NB4 (cell line): Measurements from ENCODE around the gene CDC25A.
A peak's percentile ranks its signal among the peaks of the same experiment; 100 is the strongest.

ENCODE experiments used
- DNase-seq: peaks from one replicate; pipeline ENCODE4 v3.0.0; 2010; ENCODE audit warnings: low read depth
- H3K4me3 ChIP-seq: one replicate; pipeline ENCODE4 v1.5.1; 2011; ENCODE audit warnings: mild to moderate bottlenecking, low read depth, low read length, moderate library complexity
- MYC ChIP-seq: IDR thresholded peaks from 2 replicates; pipeline ENCODE4 v1.6.1; 2011; ENCODE audit warnings: low read depth, low read length
- POLR2A ChIP-seq: IDR thresholded peaks from 2 replicates; pipeline ENCODE4 v1.6.1; 2011; ENCODE audit warnings: mild to moderate bottlenecking; ENCODE audit not compliant: insufficient read length; ENCODE audit errors: extremely low read depth
- TF ChIP-seq, protein P1 (sequence below): IDR thresholded peaks from one replicate; pipeline ENCODE4 v1.5.1; 2012; ENCODE audit warnings: low read depth, low read length
- TF ChIP-seq, protein P2 (sequence below): IDR thresholded peaks from 2 replicates; pipeline ENCODE4 v1.6.1; 2011; ENCODE audit warnings: low read depth, low read length

The CDC25A gene

DNA sequence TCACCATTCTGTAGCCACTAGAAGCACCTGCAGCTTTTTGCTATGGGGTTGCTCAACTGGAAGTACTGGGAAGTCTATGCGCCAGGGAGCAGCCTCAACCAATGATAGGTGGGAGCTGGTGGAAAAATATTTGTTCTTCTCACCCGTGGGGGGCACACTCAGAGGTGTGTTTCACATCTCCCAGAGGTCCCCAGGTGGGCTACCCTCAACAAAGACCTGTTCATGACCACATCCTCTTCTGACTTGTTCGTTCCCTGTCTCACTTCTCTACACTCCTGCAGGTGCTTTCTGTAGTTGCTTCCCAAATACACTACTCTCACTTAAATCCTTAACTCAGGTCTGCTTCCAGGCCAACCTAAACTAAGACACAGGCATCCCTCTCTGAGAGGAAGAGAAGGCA, 38.7 kb upstream of the CDC25A start:
- H3K4me3 ChIP-seq, result no peak overlapping the region
- no peak for DNase-seq
- no peak for TF ChIP-seq POLR2A
- TF ChIP-seq, protein P1, sequence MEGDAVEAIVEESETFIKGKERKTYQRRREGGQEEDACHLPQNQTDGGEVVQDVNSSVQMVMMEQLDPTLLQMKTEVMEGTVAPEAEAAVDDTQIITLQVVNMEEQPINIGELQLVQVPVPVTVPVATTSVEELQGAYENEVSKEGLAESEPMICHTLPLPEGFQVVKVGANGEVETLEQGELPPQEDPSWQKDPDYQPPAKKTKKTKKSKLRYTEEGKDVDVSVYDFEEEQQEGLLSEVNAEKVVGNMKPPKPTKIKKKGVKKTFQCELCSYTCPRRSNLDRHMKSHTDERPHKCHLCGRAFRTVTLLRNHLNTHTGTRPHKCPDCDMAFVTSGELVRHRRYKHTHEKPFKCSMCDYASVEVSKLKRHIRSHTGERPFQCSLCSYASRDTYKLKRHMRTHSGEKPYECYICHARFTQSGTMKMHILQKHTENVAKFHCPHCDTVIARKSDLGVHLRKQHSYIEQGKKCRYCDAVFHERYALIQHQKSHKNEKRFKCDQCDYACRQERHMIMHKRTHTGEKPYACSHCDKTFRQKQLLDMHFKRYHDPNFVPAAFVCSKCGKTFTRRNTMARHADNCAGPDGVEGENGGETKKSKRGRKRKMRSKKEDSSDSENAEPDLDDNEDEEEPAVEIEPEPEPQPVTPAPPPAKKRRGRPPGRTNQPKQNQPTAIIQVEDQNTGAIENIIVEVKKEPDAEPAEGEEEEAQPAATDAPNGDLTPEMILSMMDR, result no peak
- no peak for TF ChIP-seq MYC
- TF ChIP-seq, protein P2, sequence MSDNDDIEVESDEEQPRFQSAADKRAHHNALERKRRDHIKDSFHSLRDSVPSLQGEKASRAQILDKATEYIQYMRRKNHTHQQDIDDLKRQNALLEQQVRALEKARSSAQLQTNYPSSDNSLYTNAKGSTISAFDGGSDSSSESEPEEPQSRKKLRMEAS, result no peak

DNA sequence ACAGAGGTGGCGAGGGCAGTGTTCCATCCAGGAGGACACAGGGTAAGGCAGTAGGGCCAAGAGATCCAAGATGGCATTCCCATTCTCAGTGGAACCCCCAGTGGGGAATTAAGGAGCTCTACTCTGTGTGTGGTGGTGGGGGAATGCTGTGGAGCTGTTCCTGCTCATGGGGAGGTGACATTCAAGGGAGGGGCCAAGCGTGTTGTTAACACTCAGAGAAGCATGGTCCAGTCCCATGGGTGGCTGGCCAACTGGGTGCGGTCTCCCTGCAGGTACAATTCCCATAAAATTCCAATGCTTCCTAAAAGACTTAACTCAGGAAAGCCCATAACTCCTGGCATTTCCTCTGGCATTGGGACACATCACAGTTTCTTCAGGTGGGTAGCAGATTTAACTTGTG, 37.4 kb upstream of the CDC25A start:
- DNase-seq, result no peak
- no peak for TF ChIP-seq POLR2A
- TF ChIP-seq, protein P1, result no peak
- TF ChIP-seq MYC, result no peak
- no peak overlapping the region for H3K4me3 ChIP-seq

DNA sequence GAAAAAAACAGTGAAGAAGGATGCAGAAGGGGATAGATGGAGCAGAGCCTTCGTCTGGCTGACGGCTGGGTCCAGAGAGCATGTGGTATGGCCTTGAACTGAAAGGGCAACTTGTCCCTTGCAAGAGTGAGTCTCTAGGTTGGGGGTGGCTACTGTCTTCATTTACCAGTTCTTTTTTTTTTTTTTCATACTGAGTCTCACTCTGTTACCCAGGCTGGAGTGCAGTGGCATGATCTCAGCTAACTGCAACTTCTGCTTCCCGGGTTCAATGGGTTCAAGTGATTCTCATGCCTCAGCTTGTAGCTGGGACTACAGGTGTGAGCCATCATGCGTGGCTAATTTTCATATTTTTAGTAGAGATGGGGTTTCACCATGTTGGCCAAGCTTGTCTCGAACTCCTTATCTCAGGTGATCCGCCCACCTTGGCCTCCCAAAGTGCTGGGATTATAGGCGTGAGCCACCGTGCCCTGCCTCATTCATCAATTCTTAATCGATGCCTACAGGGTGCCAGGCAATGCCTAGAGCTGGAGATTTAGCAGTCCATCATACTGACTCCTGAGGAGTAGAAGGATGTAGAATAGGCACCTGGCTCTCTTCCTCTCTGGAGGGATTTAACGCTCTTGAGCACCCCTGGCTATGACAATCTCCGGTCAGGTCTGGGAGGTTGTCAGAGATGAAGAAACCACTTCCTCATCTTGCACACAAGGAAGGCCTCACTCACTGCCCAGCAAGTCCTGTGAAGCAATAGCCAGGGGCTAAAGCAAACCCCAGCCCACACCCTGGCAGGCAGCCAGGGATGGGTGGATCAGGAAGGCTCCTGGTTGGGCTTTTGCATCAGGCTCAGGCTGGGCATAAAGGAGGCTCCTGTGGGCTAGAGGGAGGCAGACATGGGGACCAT, 34.6 kb upstream of the CDC25A start, which contains the start of gene CAMP:
Gene CAMP (plus strand): TSS at position 880 of the 898 bp plus-strand sequence. CDS start 17 bp downstream, at position 897.
- H3K4me3 ChIP-seq, result no peak within 1 kb of the TSS
- peak; percentile 98 for DNase-seq
- TF ChIP-seq POLR2A, result no peak
- TF ChIP-seq, protein P1, result no peak
- TF ChIP-seq, protein P2, result peak; percentile 78
- peak; percentile 85 for TF ChIP-seq MYC

DNA sequence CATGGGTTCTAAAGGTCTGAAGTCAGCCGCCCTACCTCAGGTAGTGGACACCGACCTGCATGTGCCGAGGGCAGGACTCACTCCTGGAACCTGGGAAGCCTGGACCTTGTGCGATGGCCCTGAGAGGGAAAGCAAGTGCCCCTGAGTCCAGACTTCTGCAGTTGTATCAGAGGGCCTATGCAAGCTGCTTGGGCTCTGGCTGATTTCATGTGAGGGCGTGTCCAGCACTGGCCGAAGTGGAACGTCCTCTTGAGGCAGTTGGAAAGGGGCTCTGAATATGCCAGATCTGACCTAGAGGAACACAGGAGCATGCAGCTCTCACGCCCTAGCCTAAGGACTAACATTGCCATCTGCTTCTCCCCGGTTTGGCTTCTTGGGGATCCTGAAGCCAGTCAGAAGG, 32.5 kb upstream of the CDC25A start:
- TF ChIP-seq, protein P2, result no peak
- TF ChIP-seq, protein P1, result no peak
- TF ChIP-seq POLR2A (no peak), MYC (no peak)
- DNase-seq, result no peak
- no peak overlapping the region for H3K4me3 ChIP-seq

DNA sequence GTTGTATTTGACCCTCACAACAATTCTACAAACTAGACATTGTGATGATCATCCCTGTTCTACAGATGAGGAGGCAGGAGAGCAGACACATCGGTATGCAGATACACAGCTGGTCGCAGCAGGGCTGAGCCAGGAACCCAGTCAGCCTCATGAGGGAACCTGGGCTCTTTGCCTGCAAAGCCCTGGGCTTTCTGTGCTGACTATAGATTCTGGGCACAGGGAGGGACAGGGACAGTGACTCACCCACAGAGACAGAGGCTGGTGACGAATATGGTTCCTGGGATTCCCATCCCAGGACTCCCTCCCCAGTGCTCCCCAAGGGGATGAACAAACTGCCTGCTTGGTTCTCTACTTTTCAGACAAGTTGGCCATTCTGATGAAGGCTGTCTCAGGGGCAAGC, 31.3 kb upstream of the CDC25A start:
- no peak for DNase-seq
- TF ChIP-seq MYC (no peak), POLR2A (no peak)
- TF ChIP-seq, protein P2, result no peak
- TF ChIP-seq, protein P1, result no peak
- H3K4me3 ChIP-seq, result no peak overlapping the region
